MCF 10A (cell line): ENCODE results near the gene GSTCD. TPM values are rescaled to one million over a fixed set of nuclear protein-coding genes. Genes with fewer than 3 reads are reported as not detected.

Source experiments
- BruUV-seq: library from RNA; stranded (reverse); fragments of 400-500 nt; replicated peaks from 2 replicates; lab custom pipeline; 2021; lab: Mats Ljungman, UMichigan
- CTCF ChIA-PET: fragments of 300-600 bp; sonication (Branson Sonifier 250); formaldehyde crosslinking; extraction: SDS; loops from one replicate; lab custom pipeline; 2021; ENCODE audit warnings: antibody characterized with exemption, inconsistent platforms; lab: Yijun Ruan, JAX
- POLR2A ChIA-PET: fragments of 300-600, 350-650 bp; sonication (Branson Sonifier 250); formaldehyde crosslinking; extraction: SDS; loops from one replicate; lab custom pipeline; 2020; ENCODE audit warnings: antibody characterized with exemption, inconsistent platforms; lab: Yijun Ruan, JAX
- DNase-seq: peaks from one replicate; pipeline ENCODE4 v3.0.0-alpha.2; 2018; ENCODE audit not compliant: unreplicated experiment
- H3K27ac Mint-ChIP-seq: one replicate; pipeline ENCODE4 v1.8.0; 2022; ENCODE audit warnings: mild to moderate bottlenecking, low read depth, mixed read lengths; ENCODE audit not compliant: unreplicated experiment
- H3K27me3 Mint-ChIP-seq: one replicate; pipeline ENCODE4 v1.8.0; 2022; ENCODE audit warnings: mixed read lengths; ENCODE audit not compliant: insufficient read depth, unreplicated experiment
- H3K36me3 Mint-ChIP-seq: one replicate; pipeline ENCODE4 v1.8.0; 2022; ENCODE audit warnings: mild to moderate bottlenecking, moderate library complexity, mixed read lengths; ENCODE audit not compliant: insufficient read depth, unreplicated experiment
- H3K4me1 Mint-ChIP-seq: one replicate; pipeline ENCODE4 v1.8.0; 2022; ENCODE audit warnings: mixed read lengths; ENCODE audit not compliant: insufficient read depth, unreplicated experiment
- H3K4me3 Mint-ChIP-seq: one replicate; pipeline ENCODE4 v1.8.0; 2022; ENCODE audit warnings: mild to moderate bottlenecking, moderate library complexity, mixed read lengths; ENCODE audit not compliant: unreplicated experiment
- H3K9me3 Mint-ChIP-seq: one replicate; pipeline ENCODE4 v1.8.0; 2022; ENCODE audit warnings: mixed read lengths; ENCODE audit not compliant: unreplicated experiment
- intact Hi-C: fragments of 100-400 bp; cut with micrococcal nuclease; formaldehyde crosslinking; loops from 2 replicates; pipeline ENCODE4 v1.14.1; 2022
- total RNA-seq: library from RNA; stranded (reverse); gene quantifications from 2 replicates; pipeline ENCODE4 v1.2.3, GENCODE V29; 2022
- TF ChIP-seq, protein P1 (sequence below): fragments of 200-600 bp; IDR thresholded peaks from one replicate; pipeline ENCODE4 v1.8.0; 2022; ENCODE audit warnings: antibody characterized with exemption, mild to moderate bottlenecking; ENCODE audit not compliant: unreplicated experiment

Gene GSTCD
- total RNA-seq, 1 experiment from 2014 or later, result 16.3 TPM

DNA sequence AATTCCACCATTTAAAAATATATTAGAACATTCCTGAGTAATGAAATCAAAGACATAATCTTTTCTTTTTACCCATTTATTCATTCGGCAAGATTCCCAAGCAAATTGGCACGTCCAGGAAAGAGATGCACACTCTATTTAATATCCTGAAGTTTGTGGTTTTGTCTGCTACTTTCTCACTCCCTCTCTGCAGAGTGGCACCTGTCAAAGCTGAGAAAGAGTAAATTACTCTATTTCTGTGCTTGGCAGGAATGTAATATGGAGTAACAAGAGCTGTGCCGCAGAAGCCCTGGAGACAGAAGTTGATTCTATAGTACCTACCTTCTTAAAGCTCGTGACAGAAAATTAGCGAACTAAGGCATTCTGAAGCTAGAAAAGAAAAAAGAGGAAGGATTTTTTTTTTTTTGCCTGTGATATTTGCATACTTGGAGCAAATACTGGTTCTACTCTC lies 5.5 kb downstream of the GSTCD start:
- peaks cover 12% of the 10 kb centered on the region for H3K4me1 Mint-ChIP-seq
- H3K36me3 Mint-ChIP-seq, result no peaks in the 10 kb centered on the region
- H3K27me3 Mint-ChIP-seq, result no peaks in the 10 kb centered on the region
- BruUV-seq, result no TSS peak
- peak; percentile 58 for DNase-seq
- H3K4me3 Mint-ChIP-seq, result peak overlapping the region; percentile 67
- intact Hi-C loops, result loop anchor here (5.0 kb wide), 2 partner anchors 567 to 1717 kb away; partner anchors contain the start of gene TET2
- ChIA-PET CTCF (interaction anchor here (0.6 to 6.6 kb wide), 10 partner anchors 9 to 1717 kb away, joined by 3 to 39 read pairs (median 3); partner anchors contain the start of gene PPA2), POLR2A (interaction anchor here (0.6 to 3.6 kb wide), 4 partner anchors 83 to 1717 kb away, joined by 3 to 25 read pairs (median 8); partner anchors contain the start of gene PPA2)
- no peaks in the 10 kb centered on the region for H3K9me3 Mint-ChIP-seq
- H3K27ac Mint-ChIP-seq, result peak overlapping the region; percentile 90
- TF ChIP-seq, protein P1, sequence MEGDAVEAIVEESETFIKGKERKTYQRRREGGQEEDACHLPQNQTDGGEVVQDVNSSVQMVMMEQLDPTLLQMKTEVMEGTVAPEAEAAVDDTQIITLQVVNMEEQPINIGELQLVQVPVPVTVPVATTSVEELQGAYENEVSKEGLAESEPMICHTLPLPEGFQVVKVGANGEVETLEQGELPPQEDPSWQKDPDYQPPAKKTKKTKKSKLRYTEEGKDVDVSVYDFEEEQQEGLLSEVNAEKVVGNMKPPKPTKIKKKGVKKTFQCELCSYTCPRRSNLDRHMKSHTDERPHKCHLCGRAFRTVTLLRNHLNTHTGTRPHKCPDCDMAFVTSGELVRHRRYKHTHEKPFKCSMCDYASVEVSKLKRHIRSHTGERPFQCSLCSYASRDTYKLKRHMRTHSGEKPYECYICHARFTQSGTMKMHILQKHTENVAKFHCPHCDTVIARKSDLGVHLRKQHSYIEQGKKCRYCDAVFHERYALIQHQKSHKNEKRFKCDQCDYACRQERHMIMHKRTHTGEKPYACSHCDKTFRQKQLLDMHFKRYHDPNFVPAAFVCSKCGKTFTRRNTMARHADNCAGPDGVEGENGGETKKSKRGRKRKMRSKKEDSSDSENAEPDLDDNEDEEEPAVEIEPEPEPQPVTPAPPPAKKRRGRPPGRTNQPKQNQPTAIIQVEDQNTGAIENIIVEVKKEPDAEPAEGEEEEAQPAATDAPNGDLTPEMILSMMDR, result no peak

DNA sequence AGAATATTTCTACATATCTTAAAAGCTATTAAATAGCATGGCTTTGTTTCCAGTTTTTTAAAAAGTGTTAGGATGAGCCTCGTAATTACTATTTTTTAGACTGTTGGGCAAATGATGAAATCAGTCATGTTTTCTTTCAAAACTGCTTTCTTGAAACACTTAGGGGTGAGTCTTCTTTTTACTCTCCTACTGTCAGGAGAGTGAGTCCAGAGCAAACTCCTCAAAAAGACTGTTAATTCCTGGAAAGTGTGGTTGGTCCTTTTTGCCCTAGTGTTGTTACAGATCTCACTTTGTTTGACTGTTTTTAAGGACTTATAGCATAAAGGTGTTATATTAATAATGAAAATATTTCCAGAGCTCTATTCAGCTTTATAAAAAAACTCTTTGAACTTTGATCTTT lies 6.3 kb downstream of the GSTCD start:
- CTCF ChIA-PET, result interaction anchor here (0.5 to 6.6 kb wide), 13 partner anchors 10 to 1741 kb away, joined by 3 to 39 read pairs (median 3); partner anchors contain the start of genes ARHGEF38 and PPA2
- peak; percentile 24 for DNase-seq
- peaks cover 3% of the 10 kb centered on the region for H3K36me3 Mint-ChIP-seq
- intact Hi-C loops, result loop anchor here (1.0 to 5.0 kb wide), 5 partner anchors 93 to 1718 kb away; partner anchors contain the start of gene TET2
- H3K4me3 Mint-ChIP-seq, result peak overlapping the region; percentile 67
- no TSS peak for BruUV-seq
- peaks cover 12% of the 10 kb centered on the region for H3K4me1 Mint-ChIP-seq
- POLR2A ChIA-PET, result interaction anchor here (0.6 to 3.6 kb wide), 9 partner anchors 8 to 250 kb away, joined by 3 to 25 read pairs (median 4); partner anchors contain the start of gene PPA2
- no peaks in the 10 kb centered on the region for H3K27me3 Mint-ChIP-seq
- TF ChIP-seq, protein P1, result no peak
- H3K9me3 Mint-ChIP-seq, result no peaks in the 10 kb centered on the region
- peak overlapping the region; percentile 90 for H3K27ac Mint-ChIP-seq

DNA sequence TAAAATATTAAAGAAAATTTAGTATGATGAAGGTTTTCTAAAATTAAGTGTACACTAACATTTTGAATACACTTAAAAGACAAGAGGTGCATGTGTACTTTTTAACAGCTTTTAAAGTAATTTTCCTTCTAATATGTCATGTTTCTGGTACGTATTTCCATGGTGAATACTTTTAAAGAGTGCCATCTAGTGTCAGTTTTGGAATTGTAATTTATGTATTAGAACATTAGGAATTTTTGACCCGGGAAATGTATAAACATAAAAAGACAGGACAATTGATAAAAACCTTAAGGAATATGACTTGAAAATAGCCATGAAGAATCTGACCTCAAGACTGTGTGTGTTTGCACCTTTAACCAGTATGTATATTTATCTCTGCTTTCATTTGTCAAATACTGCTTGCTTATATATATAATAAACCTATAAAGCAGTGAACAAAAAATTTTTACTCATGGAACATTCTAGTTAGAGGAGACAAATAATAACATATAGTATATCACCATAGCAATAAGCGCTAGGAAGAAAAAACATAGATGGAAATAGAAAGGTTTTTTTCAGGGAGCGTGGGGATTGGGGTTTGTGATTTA lies 7.2 kb downstream of the GSTCD start:
- no peaks in the 10 kb centered on the region for H3K9me3 Mint-ChIP-seq
- CTCF ChIA-PET, result interaction anchor here (0.5 to 6.6 kb wide), 13 partner anchors 48 to 1742 kb away, joined by 3 to 39 read pairs (median 3); partner anchors contain the start of genes ARHGEF38 and PPA2
- peaks cover 10% of the 10 kb centered on the region for H3K36me3 Mint-ChIP-seq
- no peak overlapping the region for H3K4me3 Mint-ChIP-seq
- peak; percentile 55 for DNase-seq
- peaks cover 12% of the 10 kb centered on the region for H3K4me1 Mint-ChIP-seq
- intact Hi-C loops, result loop anchor here (1.0 kb wide), 3 partner anchors 93 to 425 kb away; no protein-coding TSS in a partner anchor
- POLR2A ChIA-PET, result interaction anchor here (0.6 to 3.6 kb wide), 7 partner anchors 9 to 244 kb away, joined by 3 to 25 read pairs (median 6); partner anchors contain the start of gene PPA2
- BruUV-seq, result no TSS peak
- H3K27me3 Mint-ChIP-seq, result no peaks in the 10 kb centered on the region
- TF ChIP-seq, protein P1, result no peak
- H3K27ac Mint-ChIP-seq, result peak overlapping the region; percentile 90

DNA sequence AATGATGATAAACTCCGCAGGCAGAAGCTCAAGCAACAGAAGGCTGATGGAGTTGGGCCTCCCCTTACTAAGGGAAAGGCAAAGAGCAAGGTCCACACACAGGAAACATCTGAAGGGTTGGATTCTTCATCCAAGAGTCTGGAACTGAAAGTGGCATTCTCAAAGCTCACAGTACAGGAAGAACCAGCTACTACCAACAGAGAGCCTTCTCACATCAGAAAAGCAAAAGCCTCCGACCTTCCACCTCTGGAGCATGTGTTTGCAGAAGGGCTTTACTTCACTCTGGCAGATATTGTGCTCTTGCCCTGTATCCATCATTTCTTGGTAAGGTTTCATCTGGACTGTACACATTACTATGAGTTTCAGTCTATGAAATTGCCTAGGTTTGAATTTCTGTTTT lies 10.6 kb downstream of the GSTCD start:
- POLR2A ChIA-PET, result interaction anchor here (0.9 to 1.8 kb wide), 2 partner anchors 10 to 17 kb away, joined by 3 to 13 read pairs; partner anchors contain the start of genes GSTCD and INTS12
- H3K36me3 Mint-ChIP-seq, result peaks cover 14% of the 10 kb centered on the region
- TF ChIP-seq, protein P1, result no peak
- no peak overlapping the region for H3K4me3 Mint-ChIP-seq
- no TSS peak for BruUV-seq
- CTCF ChIA-PET, result interaction anchor here (0.5 to 1.9 kb wide), 4 partner anchors 9 to 278 kb away, joined by 3 to 11 read pairs (median 5); no protein-coding TSS in a partner anchor
- no peak for DNase-seq
- no peaks in the 10 kb centered on the region for H3K9me3 Mint-ChIP-seq
- no peak overlapping the region for H3K27ac Mint-ChIP-seq
- intact Hi-C loops, result no loop called here
- no peaks in the 10 kb centered on the region for H3K27me3 Mint-ChIP-seq
- no peaks in the 10 kb centered on the region for H3K4me1 Mint-ChIP-seq
